GM18861 (cell line): Measurements from ENCODE around the gene TFB1M.
"Not testable (repeated sequence)": the region's sequence is repeated elsewhere in the genome, so short reads cannot be mapped to it uniquely, and the experiment has no call there.

Experiments
- ATAC-seq: cut with Tn5 transposase; IDR thresholded peaks from one replicate; pipeline ENCODE4 v1.9.1; 2021; ENCODE audit not compliant: unreplicated experiment

The TFB1M gene

DNA sequence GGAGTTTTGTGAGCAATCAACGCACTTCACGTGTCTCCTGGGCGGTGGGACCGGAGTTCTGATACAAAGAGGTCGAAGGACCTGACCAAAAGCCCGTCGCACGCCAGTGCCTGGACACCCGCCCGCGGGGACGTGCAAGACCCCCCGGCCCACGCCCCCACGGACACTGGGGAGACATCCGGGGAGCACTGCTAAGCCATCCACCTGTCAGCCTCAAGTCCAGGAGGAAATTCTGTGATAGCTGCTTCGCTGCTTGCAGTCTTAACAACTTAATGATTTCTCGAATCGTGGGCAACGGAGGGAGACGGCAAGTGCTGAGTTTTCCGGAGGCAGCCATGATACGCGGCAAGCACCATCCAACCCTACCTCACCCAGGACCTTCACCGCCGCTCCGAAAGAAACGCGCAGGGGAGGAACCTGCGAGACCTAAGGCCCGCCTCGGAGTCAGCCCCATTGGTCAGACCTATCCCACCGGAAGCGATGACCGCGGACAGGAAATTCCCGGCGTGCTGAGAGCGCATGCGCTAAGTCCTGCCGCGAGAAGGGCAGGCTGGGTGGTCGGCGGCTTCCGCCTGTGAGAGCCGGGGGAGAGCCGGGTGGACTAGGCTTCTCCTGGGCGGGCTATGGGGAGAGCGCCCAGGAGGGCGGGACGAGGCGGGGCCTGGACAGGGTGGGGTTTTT is at the start of gene TFB1M:
TSS of gene TFB1M (minus strand) at position 393 of the 681 bp plus-strand sequence. CDS start at position 337, 56 bp downstream.
- ATAC-seq: peak; percentile 89

DNA sequence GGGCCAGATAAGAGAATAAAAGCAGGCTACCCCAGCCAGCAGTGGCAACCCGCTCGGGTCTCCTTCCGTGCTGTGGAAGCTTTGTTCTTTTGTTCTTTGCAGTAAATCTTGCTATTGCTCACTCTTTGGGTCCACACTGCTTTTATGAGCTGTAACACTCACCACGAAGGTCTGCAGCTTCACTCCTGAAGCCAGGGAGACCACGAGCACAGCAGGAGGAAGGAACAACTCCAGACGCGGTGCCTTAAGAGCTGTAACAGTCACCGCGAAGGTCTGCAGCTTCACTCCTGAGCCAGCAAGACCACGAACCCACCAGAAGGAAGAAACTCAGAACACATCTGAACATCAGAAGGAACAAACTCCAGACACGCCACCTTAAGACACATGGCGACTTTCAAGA is 49.7 kb upstream of the TFB1M start:
- not testable (repeated sequence) for ATAC-seq

DNA sequence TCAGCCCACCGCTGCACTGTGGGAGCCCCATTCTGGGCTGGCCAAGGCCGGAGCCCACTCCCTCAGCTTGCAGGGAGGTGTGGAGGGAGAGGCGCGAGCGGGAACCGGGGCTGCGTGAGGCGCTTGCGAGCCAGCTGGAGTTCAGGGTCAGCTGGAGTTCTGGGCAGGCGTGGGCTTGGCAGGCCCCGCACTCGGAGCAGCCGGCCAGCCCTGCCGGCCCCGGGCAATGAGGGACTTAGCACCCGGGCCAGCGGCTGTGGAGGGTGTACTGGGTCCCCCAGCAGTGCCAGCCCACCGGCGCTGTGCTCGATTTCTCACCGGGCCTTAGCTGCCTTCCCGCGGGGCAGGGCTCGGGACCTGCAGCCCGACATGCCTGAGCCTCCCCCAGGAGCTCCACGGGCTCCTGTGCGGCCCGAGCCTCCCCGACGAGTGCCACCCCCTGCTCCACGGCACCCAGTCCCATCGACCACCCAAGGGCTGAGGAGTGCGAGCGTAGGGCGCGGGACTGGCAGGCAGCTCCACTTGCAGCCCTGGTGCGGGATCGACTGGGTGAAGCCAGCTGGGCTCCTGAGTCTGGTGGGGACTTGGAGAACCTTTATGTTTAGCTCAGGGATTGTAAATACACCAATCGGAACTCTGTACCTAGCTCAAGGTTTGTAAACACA is 48.8 kb upstream of the TFB1M start:
- ATAC-seq: not testable (repeated sequence)

DNA sequence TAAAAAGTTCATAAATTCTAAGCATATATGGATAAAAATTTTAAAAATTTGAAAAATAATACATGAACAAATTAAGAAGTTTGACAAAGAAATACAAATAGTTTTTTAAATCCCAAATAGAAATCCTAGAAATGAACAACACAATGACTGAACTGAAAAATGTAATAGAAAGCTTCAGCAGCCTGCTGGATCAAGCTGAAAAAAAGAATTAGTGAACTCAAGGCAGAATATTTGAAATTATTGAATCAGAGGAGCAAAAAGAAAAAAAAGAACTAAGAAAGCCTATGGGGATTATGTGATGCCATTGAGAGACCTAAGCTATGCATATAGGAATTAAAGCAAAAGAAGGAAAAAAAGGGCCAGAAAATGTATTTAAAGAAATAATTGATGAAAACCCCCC is 39.9 kb upstream of the TFB1M start:
- ATAC-seq: no peak

DNA sequence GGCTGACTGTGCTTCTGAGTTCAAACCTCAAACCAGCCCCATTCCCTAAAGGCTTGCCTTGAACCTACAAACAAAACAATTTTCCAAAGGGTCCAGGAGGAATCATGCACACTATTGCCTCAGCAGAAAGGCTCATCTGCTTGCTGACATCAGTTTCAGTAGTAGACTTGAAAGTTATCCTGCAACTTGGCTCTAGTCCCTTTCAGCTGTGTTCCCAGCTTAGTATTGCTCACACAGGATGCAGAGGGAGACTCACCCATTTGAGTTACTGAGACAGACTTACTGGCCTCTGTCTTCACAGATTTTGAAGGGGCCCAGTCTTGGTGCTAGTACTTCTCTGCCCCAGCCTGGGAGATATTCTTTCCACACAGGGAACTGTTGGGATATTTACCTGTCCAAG is 38.5 kb upstream of the TFB1M start:
- no peak for ATAC-seq

DNA sequence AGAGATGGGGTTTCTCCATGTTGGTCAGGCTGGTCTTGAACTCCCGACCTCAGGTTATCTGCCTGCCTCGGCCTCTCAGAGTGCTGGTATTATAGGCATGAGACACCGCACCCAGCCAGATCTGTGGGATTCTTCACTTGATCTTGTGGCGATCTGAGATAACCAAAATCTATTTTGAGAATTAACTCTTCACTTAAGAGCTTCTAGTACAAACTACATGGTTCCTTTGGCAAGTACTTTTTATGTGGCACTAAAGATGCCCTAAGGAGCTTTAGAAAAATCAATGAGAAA is 37.8 kb upstream of the TFB1M start:
- ATAC-seq: no peak

DNA sequence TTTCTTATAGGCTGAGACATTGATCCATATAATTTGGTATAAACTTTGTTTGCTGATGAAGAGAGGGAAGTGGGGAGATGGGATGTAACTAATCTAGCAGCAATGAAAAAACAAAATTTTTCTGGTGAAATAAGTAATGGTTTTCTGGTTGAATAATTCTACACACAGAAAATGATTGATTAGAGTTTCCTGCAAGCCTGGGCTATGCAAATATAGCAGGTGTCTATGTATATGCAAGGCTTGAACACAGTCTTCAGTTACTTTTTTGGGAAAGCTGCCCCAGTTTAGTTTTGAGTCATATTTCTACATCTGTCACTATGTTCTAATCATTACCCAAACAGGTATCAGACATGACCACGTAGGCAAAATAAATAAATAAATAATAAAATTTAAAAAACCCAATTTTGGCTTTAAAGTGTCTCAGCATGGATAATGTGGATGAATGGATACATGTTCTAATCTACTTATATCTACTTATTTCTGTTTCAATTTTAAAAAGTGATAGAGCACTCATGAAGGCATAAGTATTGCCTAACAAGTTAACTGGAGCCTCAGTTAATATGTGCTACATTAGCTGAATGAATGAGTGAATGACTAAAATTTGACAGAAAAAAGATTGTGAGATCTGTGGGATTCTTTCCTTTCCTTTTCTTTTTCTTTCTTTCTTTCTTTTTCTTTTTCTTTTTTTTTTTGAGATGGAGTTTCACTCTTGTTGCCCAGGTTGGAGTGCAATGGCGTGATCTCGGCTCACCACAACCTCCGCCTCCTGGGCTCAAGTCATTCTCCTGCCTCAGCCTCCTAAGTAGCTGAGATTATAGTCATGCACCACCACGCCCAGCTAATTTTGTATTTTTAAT is 37.2 kb upstream of the TFB1M start:
- ATAC-seq: peak; percentile 99

DNA sequence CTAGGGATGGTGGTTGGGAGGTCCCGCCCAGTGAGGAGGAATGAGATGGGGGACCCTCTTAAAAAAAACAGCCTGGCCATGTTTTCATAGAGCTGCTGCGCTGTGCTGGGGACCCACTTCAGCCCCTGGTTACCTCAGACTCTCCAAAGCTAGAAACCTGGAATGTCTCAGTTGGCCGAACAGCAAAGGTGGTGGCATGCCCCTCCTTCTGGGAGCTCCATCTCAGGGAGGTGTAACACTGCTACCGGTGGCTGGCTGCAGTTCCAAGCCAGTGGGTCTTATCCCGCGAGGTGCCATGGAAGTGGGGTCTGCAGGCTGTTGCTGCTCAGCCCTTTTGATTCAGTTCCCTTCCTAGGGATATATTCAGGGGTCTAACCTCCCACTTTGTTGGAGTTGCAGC is 35.7 kb upstream of the TFB1M start:
- ATAC-seq: no peak

DNA sequence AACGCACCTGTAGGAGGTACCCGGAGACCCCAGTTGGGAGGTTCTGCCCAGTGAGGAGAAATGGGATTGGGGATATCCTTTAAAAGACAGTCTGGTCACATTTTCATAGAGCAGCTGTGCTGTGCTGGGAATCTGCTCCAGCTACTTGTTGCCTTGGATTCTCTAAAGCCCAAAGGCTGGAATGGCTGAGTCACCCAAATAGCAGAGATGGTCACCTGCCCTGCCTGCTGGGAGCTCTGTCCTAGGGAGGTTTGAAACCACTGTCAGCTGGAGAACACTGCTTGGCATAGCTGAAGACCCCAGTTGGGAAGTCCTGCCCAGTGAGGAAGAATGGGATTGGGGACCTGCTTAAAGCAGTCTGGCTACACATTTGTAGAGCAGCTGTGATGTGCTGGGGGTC is 34.8 kb upstream of the TFB1M start:
- no peak for ATAC-seq

DNA sequence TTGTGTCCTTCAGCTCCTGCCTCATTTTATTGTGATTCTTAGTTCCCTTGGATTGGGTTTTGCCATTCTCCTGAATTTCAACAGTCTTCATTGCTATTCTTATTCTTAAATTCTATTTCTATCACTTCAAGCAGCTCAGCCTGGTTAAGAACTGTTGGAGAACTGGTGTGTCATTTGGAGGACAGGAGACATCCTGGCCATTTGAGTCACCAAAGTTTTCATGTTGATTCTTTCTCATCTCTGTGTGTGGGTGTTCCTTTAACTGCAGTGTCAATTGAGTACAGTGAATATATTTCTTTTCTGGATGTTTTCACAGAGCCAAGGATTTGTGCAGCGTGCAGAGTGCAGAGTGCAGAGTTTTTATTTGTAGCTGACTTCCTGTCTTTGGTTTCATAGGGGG is 33.5 kb upstream of the TFB1M start:
- no peak for ATAC-seq

DNA sequence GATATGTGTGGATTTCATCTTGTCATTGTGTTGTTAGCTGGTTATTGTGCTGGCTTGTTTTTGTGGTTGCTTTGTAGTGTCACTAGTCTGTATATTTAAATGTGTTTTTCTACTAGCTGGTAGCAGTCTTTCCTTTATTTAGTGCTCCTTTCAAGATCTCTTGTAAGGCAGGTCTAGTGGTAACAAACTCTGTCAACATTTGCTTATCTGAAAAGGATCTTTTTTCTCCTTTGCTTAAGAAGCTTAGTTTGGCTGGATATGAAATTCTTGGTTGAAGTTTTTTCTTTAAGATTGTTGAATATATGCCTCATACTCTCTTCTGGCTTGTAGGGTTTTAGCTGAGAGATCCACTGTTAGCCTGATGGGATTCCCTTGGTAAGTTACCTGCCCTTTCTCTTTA is 32.7 kb upstream of the TFB1M start:
- no peak for ATAC-seq

DNA sequence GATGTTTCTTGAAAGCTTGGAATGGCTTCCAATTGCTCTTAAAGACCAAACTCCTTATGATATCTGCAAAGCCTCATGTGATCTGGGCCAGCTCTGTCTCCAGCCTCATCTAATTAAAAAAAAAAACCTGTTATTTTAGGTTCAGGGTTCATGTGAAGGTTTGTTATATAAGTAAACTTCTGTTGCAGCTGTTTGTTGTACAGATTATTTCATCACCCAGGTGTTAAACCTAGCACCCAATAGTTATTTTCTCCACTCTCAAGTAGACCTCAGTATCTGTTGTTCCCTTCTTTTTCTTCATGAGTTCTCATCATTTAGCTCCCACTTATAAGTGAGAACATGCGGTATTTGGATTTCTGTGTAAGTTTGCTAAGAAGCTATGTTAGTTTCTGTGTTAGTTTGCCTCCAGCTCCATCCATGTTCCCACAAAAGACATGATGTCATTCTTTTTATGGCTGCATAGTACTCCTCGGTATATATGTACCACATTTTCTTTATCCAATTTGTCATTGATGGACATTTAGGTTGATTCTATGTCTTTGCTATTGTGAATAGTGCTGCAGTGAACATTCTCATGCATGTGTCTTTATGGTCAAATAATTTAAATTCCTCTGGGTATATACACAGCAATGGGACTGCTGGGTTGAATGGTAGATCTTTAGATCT is 30.2 kb upstream of the TFB1M start:
- ATAC-seq: no peak

DNA sequence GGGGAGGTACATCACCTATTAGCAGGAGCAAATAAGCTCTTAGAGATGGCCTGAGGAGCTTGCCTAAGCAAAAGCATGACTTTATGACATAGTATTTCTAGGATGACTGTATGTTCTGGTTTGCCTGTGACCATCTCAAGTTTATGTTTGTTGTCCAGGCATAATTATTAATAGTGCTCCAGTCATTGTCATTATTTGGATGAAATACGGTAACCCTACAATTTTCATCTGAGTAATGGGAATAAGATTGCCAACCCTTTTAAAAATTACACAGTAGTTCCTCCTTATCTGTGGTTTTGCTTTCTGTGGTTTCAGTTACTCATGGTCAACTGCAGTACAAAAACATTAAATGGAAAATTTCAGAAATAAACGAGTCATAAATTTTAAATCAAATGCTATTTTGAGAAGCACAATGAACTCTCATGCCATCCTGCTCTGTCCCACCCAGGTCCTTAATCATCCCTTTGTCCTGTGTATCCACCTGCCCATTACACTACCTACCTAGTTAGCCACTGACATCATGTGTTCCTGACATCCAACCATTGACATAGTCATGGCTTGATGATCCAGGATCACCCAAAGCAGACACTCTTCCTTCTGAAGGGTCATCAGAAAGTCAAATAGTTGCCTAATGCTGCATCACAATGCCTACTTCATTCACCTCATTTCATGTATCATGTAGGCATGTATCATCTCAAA is 27.0 kb upstream of the TFB1M start:
- ATAC-seq: peak; percentile 62

DNA sequence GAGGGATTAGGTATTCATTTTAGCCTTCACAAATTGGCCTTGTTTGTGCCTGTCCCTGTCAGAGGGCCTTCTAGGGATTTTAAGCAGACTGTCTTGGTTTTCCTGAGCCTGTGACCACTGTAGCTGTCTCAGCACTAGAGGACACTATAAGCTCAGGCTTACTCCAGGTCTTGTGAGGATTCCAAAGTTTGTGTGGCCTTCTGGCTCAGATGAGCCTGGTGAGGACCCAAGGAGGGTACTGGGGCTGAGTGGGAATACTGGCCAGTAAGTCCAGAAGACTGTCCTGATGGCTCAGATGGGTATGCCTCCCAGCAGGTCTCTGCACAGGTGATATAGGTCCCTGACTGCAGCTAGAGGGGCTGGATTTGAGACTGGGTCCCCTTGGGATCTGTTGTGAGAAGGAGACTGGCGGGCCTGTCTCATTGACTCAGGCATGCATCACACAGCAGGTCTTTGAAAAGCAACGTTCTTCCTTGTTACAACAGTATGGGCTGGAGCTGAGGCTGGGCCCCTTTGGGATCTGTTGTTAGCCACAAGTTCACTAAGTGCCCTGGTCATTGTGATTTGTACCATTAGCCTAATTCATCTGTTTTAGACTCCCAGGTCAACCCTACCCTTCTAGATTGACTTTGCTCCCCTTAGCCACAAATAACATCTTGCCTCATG is 26.3 kb upstream of the TFB1M start:
- ATAC-seq: peak; percentile 6

DNA sequence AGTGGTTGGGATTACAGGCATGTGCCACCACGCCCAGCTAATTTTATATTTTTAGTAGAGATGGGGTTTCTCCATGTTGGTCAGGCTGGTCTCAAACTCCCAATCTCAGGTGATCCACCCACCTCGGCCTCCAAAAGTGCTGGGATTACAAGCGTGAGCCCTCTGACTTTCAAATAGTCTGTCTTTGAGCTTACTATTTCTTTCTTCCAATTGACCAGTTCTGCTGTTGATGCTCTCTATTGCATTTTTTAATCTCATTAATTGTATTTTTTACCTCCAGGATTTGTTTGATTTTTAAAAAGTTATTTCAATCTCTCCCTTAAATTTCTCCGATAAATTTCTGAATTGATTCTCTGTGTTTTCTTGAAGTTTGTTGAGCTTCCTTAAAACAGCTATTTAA is 25.6 kb upstream of the TFB1M start:
- ATAC-seq: not testable (repeated sequence)

DNA sequence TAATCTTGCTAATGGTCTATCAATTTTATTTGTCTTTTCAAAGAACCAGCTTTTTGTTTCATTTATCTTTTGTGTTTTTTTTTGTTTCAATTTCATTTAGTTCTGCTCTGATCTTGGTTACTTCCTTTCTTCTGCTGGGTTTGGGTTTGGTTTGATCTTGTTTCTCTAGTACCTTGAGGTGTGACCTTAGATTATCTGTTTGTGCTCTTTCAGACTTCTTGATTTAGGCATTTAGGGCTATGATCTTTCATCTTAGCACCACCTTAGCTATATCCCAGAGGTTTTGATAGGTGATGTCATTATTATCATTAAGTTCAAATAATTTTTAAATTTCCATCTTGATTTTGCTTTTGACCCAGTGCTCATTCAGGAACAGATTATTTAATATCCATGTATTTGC is 24.0 kb upstream of the TFB1M start:
- ATAC-seq: not testable (repeated sequence)

DNA sequence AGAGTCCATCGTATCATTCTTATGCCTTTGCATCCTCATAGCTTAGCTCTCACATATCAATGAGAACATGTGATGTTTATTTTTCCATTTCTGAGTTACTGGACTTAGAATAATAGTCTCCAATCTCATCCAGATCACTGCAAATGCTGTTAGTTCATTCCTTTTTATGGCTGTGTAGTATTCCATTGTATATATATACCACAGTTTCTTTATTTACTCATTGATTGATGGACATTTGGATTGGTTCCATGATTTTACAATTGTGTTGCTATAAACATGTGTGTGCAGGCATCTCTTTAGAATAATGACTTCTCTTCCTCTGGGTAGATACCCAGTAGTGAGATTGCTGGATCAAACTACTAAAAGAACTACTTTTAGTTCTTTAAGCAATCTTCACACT is 21.0 kb upstream of the TFB1M start:
- no peak for ATAC-seq

DNA sequence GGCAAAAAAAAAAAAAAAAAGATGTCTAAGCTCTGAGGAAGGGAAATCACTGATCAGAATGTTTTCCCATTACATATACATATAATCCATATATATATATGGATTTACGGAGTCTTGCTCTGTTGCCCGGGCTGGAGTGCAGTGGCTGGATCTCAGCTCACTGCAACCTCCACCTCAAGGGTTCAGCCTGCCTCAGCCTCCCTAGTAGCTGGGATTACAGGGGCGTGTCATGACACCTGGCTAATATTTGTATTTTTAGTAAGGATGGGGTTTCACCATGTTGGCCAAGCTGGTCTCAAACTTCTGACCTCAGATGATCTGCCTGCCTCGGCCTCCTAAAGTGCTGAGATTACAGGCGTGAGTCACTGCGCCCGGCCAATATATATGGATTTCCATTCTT is 19.8 kb upstream of the TFB1M start:
- ATAC-seq: not testable (repeated sequence)

DNA sequence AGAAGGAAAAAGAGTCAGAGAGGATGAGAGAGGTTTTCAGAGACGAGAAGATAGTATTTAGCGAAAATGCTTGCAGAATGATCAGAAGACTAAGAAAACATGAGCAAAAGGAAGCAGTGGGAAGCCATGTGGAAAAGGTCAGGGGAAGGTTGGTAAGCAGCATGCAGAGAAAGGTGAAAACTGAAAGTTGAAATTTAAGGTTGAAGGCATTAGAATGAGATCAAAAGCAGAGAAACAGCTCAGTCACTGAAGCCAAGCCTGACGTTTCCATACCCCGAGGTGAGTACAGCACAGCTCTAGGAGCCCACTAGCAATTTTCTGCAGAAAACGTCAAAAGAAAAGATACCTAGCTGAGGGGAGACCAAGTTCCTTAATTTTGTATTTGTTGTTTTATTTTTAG is 19.1 kb upstream of the TFB1M start:
- ATAC-seq: peak; percentile 50

DNA sequence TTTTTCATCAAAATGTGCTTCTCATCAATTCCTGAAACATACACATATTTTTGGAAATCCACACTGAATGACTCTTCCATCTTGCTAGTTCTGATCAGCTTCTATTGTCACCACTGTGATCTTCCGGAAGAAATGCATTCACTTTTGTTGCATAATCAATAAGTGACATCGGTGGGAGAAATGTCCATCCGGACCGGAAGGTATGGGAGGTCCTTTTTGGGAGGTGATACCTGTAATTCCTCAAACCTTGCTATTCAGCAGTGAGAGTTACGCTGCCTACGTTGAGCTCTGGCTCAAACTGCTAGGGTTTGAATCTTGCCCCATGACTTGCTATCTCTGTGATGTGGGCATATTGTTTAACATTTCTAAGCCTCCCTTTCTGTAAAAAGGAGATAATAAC is 16.6 kb upstream of the TFB1M start:
- no peak for ATAC-seq
